Measurements from ENCODE around the gene RBBP8NL.
"Not testable (repeated sequence)": the region's sequence is repeated elsewhere in the genome, so short reads cannot be mapped to it uniquely, and the experiment has no call there.

RBBP8NL gene

GRCh38 chr20:62390317-62391164 is 36.8 kb downstream of the RBBP8NL start:
- DNase-seq = no peak

DNA sequence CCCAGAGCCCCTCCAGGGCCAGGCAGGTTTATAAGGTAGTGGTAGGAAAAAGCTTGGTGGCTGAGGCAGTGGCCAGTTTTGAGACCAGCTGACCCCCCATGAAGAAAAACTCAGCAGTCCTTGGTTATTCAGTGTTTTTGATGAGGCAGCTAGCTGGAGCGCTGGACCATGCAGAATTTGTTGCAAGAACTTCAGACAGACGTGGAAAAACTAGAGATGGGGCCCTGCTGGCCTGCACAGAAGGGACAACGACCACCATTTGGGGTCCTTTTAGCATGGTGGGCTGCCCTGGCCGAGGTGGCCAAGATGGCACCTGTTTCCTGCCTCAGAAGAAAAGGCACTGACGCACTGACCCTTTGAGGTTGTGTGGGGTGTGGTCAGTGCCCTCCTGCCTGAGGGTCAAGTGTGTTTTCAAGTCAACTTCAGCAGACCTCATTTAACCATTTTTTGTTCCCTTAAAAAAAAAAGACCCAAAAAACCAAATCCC is 37.7 kb downstream of the RBBP8NL start:
- DNase-seq = no peak

GRCh38 chr20:62388839-62389600 is 38.3 kb downstream of the RBBP8NL start:
- DNase-seq = peak; percentile 50

DNA sequence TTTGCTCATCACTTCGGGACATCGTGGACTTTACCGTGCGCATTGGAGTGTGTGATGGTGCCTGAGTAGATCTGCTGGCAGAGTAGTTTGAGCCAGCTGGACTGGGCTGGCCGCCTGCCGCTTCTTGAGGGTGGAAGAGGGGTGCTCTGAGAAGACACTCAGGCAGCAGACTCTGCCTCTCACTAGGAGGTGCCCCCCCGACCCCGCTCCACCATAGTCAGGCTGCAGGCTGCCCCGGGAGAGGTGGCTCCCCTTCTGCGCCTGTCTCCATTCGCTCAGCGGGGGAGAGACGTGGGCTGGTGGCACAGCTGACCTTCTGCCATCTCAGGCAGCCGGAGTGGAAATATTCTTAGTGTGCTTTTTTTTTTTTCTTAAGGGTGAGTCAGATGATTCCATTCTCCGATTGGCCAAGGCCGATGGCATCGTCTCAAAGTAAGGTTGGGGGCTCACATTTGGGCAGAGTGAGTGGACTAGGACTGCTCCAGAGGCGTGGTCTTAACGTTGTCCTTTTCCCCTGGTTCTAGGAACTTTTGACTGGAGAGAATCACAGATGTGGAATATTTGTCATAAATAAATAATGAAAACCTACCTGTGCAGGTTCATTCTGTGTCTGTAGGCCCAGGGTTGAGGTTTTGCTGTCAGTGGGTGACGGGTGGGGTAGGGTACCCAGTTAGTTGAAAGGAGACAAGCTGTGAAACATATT is 39.3 kb downstream of the RBBP8NL start:
- no peak for DNase-seq

DNA sequence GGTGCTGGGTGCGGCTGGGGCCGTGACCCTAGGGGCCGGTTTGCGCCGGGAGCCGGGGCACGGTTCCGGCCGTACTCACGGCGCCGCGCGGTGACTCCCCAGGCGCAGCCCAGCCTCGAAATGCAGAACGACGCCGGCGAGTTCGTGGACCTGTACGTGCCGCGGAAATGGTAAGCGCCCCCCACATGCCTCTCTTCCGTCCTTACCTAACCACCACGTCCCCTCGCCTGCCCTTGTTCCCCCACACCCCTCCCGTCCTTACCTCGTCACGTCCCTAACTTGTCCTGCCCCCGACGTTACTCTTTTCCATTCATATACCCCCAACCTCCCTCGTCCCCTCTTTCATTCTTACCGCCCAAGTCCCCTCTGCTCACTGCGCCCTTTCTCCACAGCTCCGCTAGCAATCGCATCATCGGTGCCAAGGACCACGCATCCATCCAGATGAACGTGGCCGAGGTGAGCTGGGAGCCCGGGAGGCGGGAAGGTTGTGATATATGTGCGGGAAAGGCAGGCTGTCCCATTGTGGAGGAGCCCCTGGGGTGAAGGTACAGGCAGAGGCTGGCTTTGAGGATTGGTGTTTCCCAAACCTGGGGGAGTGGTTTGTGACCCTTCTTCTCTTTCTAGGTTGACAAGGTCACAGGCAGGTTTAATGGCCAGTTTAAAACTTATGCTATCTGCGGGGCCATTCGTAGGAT is 40.0 kb downstream of the RBBP8NL start:
- DNase-seq = peak; percentile 46

GRCh38 chr20:62386383-62387218 is 40.7 kb downstream of the RBBP8NL start, which contains the start of gene RPS21:
TSS of gene RPS21 (plus strand) at chr20:62387103. CDS start at chr20:62387339, 236 bp downstream.
- DNase-seq = peak; percentile 97

- peak; percentile 88 for DNase-seq
These were observed 44.8 kb downstream of the RBBP8NL start for GRCh38 chr20:62382306-62383198.

DNA sequence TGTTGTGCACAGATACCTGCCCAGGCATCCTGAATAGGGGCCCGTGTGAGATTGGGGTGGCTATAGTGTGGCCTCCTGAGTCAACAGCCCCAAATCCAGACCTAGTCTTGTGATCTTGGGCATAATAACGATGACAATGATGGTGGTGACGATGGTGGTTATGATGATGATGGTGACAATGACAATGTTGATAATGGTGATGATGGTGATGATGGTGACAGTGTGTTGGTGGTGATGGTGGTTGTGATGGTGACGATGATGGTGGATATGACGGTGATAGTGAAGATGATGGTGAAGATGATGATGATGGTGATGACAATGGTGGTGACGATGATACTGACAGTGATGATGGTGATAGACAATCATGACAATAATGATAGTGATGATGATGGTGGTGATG is 45.5 kb downstream of the RBBP8NL start:
- DNase-seq = no peak

GRCh38 chr20:62381202-62381797 is 46.0 kb downstream of the RBBP8NL start:
- peak; percentile 64 for DNase-seq

DNA sequence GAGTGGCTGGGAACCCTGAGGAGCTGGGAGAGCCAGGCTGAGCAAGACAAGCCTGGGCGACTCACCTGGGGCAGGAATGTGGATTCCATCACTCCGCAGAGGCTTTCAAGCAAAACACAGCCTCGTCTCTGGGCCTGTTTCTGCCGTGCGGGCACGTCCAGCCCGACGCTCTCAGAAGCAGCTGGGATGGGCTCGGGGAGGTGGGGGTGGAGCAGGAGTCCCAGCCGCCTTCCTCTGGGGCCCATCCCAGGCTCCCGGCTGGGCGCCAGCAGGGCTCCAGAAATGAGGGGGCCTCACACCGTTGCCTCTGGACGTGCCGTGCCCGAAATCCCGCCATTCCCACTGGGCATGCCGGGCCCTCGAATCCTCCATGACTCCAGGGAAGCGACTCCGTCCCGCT is 49.1 kb downstream of the RBBP8NL start:
- DNase-seq = no peak

GRCh38 chr20:62377615-62378178 is 49.6 kb downstream of the RBBP8NL start:
- DNase-seq = no peak

GRCh38 chr20:62377064-62377461 is 50.3 kb downstream of the RBBP8NL start:
- DNase-seq = no peak

DNA sequence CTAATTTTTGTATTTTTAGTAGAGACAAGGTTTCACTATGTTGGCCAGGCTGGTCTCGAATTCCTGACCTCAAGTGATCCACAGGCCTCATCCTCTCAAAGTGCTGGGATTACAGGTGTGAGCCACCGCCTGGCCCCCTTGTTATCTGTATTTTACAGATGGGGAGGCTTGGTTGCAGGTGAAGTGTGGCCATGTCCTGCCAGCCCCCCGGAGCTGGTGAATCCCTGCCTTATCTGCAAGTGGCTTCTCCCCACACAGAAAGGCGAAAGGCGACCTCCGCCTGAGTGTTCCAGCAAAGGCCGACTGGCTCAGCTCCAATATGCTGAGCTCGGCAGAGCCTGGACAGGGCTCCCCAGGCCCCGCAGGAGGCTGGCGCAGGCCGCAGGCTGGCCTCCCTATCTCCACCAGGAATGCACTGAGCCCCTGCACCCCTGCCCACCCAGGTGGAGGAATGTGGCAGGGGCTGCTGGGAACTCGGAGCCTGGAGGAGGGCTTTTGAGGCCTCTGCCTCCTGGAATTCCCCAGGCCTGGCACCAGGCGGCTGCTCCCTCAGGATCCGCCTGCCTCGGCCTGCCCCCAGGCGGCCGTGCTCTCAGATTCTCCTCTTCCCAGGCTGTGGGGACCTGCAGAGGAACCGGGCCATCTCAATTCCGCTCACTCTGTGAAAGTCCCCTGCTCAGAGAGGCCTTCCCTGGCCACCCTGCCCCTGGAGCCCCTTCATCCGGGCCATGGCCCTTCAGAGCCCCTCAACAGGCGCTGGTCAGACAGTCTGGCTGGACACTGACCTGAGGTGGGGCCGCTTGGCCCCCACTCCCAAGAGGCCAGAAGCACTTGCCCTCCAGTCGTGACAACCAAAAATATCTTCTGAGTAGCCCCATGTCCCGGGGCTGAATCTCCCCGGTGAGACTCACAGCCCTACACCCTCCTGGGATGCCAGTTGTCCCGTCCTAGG is 51.0 kb downstream of the RBBP8NL start:
- DNase-seq = no peak

- no peak for DNase-seq
These were observed 52.8 kb downstream of the RBBP8NL start for GRCh38 chr20:62374331-62375152.

DNA sequence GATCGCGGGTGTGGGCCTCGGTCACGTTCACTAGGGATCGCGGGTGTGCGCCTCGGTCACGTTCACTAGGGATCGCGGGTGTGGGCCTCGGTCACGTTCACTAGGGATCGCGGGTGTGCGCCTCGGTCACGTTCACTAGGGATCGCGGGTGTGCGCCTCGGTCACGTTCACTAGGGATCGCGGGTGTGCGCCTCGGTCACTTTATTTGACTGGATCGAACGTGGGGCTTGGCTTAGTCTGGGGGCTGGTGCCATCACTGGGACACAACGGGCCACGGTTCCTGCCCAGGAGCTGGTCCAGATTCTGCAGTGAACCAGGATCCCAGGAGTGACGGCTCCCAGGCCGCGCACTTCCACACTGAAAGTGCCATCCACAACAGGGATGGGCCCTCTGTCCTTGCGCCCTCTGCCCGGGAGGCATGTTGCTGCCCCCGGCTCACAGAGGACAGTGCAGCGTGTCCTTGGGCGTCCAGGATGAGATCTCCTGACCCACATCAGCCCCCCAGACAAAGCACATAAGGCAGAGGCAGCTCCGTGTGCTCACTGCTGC is 53.6 kb downstream of the RBBP8NL start:
- DNase-seq = not testable (repeated sequence)

DNA sequence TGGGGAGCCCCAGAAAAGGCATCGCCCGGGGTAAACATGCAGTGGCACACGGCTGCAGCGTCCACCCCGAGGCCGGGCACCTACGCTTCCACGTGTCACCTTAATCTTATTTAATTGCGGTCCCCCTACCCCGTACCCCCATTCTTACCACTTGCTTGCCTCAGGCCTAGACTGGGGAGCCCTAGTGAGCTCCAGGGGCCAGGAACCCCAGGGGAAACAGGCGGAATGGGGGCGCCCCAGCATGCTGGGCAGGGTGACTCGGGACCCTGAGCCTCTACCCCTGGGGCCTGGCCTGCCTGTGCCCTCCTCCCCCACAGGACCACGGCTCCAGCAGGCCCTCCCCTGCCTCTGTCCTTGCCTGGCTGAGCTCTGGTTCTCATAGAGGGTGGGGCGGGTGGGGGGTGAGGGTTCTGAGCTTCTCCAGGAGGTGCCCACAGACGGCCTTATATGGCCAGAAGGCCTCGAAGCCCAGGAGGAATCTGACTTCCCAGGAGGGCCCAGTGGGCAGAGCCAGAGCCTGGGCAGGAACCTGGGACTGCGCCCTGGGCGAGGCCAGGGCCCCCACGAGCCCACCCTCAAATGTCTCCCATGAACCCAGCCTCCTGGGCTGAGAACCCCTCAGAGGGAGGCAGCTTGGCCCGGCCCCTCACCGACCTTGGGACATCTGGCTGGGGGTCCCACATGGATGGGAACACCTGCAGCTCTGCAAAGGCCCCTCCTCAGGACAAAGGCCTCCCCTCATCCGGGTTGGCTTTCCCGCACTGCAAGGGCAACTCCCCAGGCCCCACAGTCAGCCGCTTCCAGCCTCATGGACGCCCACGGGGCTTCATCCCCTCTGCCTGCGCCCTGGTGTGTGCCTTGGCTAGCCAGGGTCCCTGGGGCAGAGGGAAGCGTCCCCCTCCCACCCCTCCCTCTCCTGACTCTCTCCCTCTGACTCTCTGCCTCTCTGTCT is 55.0 kb downstream of the RBBP8NL start:
- DNase-seq = no peak

Measured in hematopoietic multipotent progenitor cell treated with erythropoietin and hydrocortisone succinate and interleukin-3 and kit ligand, for 4 days (in vitro differentiated cells).